GM11168 (cell line): ENCODE measurements around the gene CBX5.
"Not testable (repeated sequence)": the region's sequence is repeated elsewhere in the genome, so short reads cannot be mapped to it uniquely, and the experiment has no call there.

Experiments used
- in situ Hi-C: fragments of 300-500 bp; cut with MboI; formaldehyde crosslinking; loops from one replicate; pipeline ENCODE4 v1.12.0; 2022; ENCODE audit warnings: low sequenced_read_pairs; ENCODE audit not compliant: unreplicated experiment

The CBX5 gene

GRCh38 chr12:54229624-54230212 lies 50.2 kb downstream of the CBX5 start:
- in situ Hi-C loops, result no loop called here

DNA sequence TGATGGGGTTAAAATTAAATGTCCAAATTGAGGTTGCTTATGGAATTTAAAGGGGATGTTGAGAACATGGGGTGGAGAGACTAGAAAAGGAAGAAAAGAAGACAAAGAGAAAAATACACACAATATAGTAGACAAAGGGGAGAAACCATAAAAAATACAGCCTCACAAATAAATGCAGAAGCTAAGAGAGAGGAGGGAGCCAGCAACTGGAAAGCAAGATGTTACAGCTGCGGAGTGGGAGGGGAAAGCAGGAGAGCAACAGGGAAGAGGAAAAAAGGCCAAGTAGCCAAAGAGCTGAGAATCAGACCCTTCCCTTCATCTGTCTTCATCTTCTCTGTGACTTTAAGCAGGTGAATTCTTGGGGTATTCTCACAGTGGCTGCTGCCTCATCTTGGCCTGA lies 51.5 kb downstream of the CBX5 start:
- in situ Hi-C loops, result no loop called here

- in situ Hi-C loops, result not testable (repeated sequence)
These were observed 52.0 kb downstream of the CBX5 start for GRCh38 chr12:54227927-54228326.

DNA sequence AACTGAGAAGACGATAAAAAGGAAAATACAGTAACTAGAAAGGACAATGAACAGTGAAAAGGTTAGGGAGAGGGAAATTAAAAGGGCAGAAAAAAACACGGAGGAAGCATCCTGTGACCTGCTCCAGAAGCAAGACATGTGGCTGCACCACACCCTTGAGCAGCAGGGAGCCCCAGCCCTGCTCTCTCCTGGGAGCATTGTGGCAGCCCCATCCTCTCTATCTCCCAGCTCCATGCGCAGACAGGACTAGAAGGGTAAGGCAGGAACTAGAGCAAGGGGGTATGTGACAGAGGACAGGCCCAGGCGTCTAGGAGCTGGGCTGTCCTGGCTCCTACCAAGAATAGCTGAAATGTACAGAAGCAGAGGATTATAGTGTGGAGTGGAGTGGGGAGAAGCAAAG lies 52.5 kb downstream of the CBX5 start:
- in situ Hi-C loops, result no loop called here

- in situ Hi-C loops, result no loop called here
These were observed 54.3 kb downstream of the CBX5 start for GRCh38 chr12:54225666-54226065.

GRCh38 chr12:54222609-54223008 lies 57.3 kb downstream of the CBX5 start:
- in situ Hi-C loops, result no loop called here

GRCh38 chr12:54221402-54221984 lies 58.4 kb downstream of the CBX5 start:
- in situ Hi-C loops, result no loop called here

GRCh38 chr12:54220567-54220966 lies 59.4 kb downstream of the CBX5 start:
- in situ Hi-C loops, result no loop called here

- in situ Hi-C loops, result no loop called here
These were observed 59.8 kb downstream of the CBX5 start for GRCh38 chr12:54220092-54220557.

DNA sequence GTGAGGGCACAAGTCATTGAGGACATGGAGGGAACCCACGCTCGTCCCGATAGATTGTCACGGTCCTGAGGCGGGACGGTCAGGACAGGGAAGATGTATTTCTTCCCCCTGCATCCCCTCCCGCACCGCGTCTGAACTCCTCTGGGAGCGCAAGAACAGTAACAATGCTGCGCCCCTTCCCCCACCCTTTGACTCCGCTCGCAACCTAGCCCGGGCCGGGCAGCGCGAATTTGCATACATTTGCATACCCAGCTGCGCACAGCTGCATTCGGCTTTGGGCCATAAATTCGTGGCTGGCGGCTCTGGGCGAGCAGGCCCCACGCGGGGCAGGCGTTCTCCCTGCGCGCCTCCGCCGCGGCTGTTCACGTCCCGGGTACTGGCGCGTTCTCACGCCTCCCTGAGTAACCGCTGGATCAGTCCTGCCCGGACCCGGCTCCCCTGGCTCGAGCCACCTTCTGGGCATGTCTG lies 62.1 kb downstream of the CBX5 start:
- in situ Hi-C loops, result loop anchor here (5.0 kb wide), 1 partner anchor 144 kb away; the partner anchor contains the start of gene GPR84

GRCh38 chr12:54216797-54217661 lies 62.9 kb downstream of the CBX5 start:
- in situ Hi-C loops, result loop anchor here (5.0 kb wide), 1 partner anchor 145 kb away; the partner anchor contains the start of gene GPR84

- in situ Hi-C loops, result loop anchor here (5.0 kb wide), 1 partner anchor 146 kb away; the partner anchor contains the start of gene GPR84
These were observed 63.7 kb downstream of the CBX5 start for GRCh38 chr12:54215989-54216796.

DNA sequence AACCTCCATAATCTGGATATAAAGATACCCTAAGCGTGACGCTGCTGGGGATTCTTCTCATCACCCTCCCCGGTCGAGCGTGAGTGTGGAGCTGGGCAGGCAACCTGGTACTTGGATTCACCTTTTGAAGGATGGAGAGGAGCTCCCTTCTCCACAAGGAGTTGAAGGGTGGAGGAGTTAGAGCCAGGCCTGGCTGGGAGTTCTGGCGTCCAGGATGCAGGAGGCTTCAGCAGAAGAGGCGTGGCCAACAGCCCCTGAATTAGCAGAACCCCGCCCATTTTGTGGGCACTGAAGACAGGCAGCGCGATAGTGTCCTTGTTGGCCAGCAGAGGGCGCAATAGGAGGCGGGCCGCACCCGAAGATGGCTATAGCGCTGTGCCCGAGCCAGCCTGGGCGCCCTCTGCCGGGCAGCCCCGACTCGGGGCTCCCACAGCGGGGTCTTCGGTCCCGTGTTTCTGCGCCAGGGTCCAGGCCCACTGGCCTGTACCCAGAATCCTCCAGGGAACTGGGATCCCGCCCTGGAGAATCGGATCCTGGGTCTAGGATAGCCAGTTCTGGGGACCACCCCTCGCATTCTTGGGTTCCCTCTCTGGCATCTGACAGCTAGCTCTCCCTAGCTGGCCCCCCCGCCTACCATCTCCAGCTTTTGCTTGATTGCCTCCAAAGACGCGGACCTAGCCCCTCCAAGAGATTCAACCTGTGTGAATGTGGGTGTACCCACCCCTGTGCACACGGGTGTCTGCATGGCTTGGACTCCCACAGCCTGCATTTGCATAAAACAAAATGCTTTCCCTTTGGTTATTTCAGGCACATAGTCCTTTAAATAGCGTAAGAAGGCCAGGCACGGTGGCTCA lies 65.1 kb downstream of the CBX5 start:
- in situ Hi-C loops, result loop anchor here (5.0 kb wide), 1 partner anchor 148 kb away; the partner anchor contains the start of gene GPR84

DNA sequence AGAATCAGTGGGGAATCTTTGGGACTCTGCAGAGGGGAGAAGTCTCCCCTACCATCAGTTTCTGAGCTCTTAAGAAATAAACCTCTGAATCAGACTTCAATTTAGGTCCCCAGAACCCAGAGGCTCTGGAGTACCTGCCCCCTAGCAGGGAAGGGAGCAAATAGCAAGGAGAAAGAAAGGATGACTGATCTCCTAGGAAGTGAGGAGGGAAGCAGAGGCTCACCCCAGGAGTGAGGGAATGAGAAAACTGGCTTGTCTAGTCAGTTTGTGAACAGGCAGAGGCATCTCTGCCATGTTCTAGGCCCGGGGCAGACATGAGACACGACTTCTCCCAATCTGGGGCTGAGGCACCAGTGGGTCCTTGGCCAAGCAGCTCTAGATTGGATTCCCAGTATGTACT lies 66.8 kb downstream of the CBX5 start:
- in situ Hi-C loops, result no loop called here

DNA sequence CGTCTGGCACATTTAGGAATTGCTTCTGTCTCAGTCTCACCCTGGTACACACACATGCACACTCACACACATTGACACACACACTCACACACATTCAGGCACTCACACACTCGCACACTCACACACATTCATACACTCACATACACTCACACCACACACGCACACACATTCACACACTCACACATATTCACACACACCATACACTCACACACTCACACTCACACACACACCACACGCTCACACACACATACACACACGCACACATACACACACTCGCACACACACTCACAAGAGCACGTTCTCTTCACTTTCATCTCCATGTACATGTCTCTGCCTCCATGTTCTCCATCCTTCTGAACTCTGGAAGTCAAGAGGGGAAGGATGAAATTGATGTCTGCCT lies 68.0 kb downstream of the CBX5 start:
- in situ Hi-C loops, result no loop called here

GRCh38 chr12:54210400-54210790 lies 69.5 kb downstream of the CBX5 start:
- in situ Hi-C loops, result no loop called here

DNA sequence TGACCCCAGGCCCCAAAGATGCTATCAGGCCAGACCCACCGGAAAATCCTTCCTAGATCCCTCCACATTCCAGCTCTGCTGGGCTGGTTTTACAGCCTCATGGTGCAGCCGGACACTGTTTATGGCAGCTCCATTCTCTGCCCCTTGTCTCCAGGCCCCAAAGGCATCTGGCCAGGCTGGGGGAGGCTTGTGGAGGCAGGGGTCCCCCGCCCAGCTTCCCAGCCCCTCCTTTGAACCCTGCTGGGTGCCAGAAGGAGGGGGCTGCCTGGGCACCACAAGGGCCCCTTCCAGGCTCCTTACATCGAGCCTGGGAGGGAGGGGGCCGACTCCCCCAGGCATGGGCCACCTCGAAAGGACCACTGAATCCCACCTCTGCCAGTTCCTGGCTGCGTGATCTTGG lies 71.3 kb downstream of the CBX5 start:
- in situ Hi-C loops, result no loop called here

DNA sequence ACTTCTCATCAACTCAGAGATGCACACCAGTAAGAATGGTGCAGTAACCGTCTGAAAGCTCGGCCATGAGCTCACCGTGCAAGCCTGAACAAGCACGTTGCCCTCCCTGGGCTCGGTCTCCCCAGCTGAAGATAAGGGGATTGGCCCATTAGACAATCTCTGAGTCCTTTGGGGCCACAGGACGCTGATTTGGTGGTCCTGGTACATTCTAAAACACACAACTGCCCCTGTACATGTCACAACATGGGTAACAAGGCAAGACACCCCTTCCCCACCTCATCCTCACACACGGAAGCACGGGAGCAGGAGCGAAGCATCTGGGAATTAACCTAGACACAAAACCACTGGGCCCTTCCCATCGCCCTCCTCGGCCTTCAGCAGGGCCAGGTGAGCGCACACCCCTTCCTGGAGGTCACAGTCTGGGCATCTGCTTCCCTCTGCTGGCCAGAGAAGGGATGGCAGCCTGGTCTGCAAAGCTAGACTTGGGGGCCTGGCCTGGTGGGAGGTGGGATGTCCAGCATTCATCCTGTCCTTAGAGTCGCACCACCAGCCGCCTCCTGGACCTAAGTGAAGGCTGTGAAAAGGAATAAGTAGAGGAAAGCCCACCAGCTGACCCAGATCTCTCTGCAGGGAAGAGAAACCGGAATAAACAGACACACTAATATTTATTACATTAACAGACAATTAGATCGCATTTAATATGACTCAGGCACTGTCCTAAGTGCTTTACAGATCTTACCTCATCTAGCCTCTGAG lies 72.2 kb downstream of the CBX5 start:
- in situ Hi-C loops, result no loop called here

DNA sequence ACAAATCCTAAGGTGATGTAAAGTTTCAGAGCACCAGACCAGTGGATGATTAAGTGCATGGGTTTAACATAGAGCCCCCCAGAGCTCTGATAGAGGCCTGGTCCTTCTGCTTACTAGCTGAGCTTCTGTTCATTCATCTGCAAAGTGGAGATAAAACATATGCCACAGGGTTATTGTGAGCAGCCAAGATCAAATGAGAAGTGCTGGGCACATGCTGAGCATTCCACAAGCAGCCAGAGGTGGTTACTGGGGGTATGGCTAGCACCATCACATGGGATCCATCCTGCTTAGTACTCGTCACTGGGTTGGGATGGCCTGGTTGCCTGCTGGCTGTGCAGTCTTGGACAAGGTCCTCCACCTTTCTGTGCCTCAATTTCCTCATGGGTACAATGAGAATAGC lies 73.1 kb downstream of the CBX5 start:
- in situ Hi-C loops, result no loop called here
